ENCODE data around the gene FAM83C.
"Not testable (repeated sequence)": the region's sequence is repeated elsewhere in the genome, so short reads cannot be mapped to it uniquely, and the experiment has no call there.

Gene FAM83C

DNA sequence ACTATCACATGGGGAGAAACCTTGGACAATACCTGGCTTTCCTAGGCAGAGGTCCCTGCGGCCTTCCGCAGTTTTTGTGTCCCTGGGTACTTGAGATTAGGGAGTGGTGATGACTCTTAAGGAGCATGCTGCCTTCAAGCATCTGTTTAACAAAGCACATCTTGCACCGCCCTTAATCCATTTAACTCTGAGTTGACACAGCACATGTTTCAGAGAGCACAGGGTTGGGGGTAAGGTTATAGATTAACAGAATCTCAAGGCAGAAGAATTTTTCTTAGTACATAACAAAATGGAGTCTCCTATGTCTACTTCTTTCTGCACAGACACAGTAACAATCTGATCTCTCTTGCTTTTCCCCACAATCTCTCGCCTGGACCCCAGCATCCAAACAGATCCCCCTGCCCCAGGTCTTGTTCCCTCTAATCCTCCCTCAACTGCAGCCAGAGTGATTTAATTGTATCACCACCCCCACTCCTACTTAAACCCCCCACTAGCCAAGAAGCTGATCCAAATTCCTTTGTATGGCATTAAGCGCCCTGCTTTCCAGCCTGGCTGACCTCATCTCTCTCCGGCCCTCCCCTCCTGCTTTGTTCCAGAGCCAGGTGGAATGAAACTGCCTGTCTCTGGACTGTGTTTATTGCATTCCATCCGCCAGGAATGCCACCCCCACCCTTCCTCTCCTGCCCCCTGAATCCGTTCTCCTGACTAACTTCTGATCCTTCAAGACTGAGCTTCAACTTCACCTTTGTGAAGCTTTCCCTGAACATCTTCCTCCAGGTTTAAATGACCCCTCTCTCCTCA is 29.3 kb downstream of the FAM83C start:
- DNase-seq: not testable (repeated sequence)

DNA sequence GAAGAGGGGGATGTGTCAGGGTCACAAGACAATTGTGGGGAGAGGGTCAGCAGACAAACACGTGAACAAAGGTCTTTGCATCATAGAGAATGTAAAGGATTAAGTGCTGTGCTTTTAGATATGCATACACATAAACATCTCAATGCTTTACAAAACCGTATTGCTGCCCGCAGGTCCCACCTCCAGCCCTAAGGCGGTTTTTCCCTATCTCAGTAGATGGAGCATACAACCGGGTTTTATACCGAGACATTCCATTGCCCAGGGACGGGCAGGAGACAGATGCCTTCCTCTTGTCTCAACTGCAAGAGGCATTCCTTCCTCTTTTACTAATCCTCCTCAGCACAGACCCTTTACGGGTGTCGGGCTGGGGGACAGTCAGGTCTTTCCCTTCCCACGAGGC is 29.9 kb downstream of the FAM83C start:
- not testable (repeated sequence) for DNase-seq

DNA sequence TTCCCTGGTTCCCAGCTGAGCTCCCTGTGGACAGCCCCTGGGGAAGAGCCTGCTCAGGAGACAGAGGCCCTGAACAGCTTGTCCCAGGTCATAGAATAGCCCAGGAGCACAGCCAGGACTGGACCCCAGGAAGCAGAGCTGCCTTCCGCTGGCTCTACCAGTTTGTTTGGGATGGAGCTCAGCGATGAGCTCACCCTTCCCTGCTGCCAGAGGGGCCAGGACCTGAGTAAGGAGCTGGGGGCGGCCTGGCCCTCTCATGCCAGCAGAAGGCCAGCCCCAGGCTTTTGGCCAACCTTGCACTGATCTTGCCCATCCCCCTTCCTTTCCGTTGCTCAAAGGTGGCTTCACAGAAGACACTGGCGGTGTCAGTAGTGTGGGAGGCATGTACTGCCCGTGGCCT is 31.8 kb downstream of the FAM83C start:
- no peak for DNase-seq

DNA sequence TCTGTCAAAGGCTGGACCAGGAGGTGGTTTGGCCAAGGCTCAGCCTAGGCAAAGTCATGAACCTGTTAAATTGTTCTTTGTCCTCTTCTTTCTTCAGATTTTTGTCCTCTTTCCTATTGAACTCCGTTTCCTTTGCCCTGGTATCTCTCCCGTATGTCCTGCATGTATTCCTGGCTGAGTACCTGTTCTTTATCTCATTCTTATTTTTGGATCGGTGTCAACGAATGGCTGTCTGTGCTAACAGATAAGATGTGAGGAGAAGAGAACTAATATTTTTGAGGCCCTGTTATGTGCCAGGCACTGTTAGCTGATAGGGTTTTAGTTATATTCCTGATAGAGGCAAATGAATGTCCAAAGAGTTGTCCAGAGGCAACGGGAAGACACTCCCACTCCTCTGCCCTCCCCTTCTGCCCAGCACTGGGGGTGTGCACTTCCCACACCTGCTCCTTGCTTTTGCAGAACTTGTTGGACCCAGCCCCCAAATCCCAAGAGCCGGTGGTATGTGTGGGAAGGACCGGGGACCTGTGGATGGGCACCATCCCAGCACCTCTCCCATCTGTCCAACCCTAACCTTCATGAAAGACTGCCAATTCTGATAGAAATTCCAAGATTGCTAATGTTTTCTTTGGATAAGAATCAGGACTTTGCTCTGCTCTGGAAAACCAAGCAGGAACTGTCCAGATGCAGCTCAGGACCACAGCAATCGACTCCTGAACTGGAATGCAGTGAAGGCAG is 34.9 kb downstream of the FAM83C start:
- no peak for DNase-seq

DNA sequence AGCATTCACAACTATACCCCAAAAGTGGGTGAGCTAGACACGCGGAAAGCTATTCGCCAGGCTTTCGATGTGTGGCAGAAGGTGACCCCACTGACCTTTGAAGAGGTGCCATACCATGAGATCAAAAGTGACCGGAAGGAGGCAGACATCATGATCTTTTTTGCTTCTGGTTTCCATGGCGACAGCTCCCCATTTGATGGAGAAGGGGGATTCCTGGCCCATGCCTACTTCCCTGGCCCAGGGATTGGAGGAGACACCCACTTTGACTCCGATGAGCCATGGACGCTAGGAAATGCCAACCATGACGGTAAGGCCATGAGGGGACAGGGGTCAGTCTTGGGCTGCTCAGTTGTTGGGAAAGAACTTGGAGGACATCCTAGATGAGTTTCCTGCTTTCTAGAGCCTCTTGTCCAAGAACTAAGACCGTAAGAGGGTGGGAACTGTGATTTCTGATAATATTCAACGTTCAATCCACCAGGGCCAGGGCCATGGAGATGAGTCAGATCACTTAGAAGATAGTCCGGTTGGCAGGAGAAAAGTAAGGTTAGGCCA is 37.7 kb downstream of the FAM83C start:
- DNase-seq: no peak

DNA sequence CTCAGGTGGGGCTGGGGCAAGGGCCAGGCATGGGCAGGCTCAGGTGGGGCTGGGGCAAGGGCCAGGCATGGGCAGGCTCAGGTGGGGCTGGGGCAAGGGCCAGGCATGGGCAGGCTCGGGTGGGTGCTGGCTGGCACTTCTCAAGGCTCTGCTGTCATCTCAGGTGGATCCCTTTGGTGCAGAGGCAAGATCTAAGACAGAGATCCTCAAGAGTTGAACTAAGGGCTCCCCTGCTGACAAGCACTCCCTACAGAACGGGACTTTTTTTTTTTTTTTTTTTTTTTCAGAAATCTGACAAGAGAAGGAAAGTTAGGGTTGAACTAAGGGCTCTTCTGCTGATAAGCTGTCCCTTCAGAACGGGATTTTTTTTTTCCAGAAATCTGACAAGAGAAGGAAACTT is 39.2 kb downstream of the FAM83C start:
- no peak for DNase-seq

DNA sequence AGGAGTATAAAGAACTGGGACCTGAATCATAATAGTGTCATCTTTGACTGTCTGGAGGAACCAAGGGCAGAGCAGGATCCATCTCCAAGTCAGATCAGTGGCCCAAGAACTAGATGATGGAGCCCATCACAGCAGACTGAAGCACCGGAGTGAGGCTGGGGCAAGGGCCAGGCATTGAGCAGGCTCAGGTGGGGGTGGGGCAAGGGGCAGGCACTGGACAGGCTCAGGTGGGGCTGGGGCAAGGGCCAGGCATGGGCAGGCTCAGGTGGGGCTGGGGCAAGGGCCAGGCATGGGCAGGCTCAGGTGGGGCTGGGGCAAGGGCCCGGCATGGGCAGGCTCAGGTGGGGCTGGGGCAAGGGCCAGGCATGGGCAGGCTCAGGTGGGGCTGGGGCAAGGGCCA is 39.6 kb downstream of the FAM83C start:
- DNase-seq: not testable (repeated sequence)

DNA sequence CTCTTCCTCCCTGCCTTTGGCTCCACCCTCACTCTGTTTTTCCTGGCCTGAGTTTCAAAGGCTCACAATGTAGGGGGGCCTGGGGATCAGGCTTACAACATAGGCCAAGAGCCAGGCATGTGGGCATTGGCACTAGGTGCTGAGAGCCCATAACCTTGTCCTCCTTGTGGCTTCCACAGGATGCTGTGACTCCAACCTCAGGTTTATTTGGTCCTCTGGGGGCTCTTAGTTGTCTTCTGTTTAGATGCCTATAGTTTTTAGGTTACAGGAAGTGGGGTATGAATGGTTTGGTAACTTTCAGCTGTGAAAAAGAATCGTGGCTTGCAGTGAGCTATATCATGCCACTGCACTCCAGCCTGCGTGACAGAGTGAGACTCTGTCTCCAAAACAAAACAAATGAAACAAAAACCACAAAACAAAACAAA is 40.2 kb downstream of the FAM83C start:
- DNase-seq: no peak

DNA sequence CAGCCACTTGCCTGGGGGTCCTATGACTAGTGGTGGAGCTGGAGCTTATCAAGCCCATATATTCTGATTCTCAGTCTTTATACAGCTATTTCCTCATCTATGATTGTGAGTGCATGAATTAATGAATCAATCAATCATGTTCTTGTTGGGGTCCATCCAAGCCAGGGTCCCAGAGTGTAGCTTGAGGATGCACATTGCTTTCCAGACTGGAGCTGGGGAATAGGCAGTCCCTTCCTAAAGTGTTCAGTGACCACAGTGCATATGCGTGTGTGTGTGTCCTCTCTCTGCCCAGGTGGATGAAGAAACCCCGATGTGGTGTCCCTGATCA is 40.6 kb downstream of the FAM83C start:
- DNase-seq: no peak

DNA sequence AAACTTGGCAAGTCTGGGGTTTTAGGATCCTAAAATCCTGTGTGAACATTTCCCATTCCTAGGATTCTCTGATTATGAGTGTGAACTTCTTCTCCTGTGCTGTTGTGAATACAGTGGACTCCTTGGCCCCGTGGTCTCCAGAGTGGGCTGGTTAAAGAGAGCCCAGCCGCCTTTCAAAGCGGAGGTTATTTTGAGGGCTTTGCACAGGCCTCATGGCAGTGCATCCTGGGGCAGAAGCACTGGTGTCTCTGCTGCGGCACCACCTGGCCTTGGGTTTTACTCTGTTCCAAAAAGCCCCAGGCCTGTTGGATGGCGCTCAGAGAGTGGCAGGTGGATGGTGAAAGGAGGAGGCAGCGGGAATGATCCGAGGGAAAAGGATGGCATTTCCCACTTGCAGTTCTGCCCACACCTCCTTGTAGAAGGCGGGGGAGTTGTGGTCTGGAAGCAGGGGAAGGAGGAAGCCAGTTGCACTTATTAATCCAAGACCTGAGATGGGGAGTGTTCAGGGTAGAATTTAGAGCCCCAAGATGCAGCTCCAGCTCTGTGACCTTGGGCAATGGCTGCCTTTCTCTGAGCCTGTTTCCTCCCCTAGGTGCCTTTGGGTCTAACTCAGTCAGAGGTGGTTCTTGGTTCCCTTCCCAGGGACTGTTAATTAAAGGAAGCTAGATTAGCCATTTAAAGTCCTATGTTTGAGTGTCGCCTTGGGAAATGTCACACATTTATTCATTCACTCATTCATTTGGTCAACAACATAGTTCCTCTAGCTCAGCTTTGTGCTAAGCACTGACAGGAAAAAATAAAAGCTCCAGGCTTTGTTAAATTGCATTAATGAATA is 43.4 kb downstream of the FAM83C start:
- no peak for DNase-seq

DNA sequence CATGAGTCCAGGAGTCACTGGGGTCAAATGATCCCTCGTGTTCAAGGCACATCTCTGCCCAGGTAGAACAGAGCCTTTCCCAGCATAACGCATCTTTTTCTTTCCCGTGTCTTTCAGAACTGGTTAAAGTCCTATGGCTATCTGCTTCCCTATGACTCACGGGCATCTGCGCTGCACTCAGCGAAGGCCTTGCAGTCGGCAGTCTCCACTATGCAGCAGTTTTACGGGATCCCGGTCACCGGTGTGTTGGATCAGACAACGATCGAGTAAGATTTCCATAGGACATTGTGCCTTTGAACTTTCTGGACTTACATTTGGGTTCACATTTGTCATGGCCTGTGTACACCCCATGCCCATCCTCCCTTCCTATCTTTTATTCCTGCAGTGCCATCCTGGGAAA is 45.5 kb downstream of the FAM83C start:
- no peak for DNase-seq

DNA sequence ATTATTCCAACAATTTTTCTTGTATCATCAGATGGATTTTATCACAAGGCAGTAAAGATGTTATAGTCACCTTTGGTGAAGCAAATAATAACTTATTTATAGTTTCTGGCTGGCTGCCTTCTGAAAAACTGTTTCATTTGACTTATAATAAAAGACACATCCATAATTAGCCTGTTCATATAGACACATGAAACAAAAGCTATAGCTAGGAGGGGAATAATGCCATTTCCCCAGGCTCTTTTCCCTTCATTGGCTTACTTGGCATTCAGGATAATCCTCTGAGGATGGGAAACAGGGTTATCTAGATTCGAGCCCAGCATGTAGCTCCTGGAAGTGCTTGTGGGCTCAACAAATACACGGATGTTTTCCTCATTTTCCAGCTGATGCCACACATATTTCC is 48.2 kb downstream of the FAM83C start:
- no peak for DNase-seq

DNA sequence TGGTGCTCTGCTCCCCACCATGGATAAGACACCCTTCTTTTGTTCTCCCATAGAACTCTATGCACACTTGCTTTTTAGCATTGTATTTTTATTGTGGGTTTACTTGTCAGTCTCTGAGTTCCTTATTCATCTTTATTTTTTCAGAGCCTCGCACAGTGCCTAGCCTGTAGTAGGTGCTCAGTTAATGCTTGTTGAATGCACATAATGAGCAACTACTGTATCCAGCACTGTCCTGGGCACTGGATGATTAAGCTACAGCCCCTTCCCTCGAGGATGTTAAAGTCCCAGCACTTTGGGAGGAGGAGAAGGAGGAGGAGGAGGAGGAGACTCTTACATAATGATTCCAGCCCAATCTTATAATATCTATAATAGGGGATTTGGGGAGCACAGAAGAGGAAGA is 48.9 kb downstream of the FAM83C start:
- DNase-seq: no peak

DNA sequence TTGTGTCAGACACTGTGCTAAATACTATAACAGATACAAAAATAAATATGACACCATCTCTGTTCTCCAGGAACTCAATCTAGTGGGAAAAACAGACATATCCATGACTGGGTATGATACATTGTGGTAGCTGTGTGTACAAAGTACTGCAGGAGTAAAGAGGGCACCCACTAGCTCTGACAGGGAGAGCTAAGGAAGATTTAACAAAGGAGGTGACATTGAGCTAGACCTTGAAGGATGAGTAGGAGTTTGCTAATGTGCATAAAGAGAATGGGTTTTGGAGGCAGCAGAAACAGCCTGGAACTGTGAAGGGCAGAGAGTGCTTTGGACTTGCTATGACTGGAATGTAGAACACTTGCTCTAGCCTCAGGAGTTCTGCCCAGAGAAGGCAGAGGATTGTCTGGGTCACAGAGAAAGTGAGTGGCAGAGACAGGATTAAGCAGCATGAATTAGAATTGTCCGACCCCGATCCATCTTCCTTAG is 51.4 kb downstream of the FAM83C start:
- DNase-seq: no peak

DNA sequence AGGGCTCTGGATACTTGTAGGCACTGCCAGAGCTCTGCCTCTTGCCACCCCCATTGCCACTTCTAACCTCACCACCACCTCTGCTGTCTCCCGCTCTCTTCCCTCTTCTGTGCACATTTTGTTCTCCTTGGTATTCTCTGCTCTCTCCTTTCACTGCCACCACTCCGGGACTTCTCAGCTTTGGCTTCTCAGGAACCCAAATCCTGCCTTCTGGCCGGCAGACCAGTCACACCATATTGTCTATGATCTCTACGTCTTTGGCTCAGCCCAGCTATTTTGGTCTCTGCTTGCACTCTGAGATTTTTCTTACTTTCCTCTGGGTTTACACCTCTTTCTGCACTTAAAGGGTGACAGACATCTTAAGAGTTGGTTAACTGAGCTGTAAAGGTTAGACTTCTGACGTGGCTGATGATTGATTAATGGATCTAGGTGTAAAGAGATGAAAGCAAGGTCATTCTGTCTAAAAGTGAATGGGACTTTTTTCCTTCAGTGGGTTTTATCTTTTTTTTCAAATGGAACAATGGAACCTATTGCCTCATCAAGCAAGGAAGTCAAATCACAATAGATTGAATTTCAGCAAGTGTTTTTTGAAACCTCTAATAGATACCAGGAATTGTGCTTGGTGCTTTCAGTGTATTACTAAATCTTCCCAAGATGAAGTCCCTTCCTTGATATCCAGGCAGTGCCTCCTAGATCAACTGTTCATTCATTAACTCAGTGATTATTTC is 52.0 kb downstream of the FAM83C start:
- no peak for DNase-seq

DNA sequence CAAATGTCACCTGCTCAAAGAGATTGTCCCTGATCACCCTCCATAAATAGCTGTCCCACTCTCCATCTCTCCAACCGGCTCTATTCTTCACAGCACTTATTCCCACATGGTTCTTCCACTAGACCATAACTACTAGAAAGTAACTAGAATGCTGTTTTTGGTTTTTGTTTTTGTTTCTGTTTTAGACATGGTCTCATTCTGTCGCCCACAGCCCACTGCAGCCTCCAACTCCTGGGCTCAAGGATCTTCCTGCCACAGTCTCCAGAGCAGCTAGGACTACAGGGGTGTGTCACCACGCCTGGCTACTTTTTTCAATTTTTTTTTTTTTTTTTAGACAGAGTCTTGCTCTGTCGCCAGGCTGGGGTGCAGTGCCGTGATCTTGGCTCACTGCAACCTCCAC is 53.5 kb downstream of the FAM83C start:
- no peak for DNase-seq

DNA sequence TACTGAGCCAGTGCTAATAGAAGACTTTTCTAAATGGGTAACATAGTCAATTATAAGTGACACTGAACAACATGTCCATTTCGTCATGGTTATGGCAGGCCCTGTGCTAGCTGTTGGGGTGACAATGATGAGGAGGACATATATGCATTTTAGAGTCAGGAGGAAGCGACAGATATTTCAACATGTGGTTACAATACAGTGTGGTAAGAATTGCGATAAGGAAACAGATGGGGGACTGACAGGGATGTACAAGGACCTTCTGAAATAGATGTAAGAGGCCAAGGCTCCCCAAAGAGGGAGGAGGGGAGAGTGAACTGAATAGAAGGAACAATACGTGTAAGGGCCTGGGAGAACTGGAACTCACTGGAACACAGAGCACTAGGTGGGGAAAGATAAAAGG is 54.1 kb downstream of the FAM83C start:
- DNase-seq: no peak

DNA sequence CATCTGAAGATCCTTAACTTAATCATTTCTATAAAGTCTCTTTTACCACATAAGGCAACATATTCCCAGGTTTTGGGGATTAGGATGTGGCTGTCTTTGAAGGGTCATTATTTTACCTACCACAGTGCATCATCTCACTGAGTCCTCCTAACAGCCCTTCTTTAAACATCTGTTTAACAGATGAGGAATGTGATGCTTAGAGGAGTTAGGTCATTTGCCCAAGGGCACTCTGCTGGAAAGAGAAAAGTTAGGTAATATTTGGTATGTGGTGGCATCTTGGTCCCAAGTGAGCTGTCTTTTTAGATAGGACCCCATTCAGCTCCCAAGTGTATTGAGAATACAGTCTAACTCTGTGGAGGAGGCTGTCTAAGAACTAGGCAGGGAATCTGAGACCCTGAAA is 54.7 kb downstream of the FAM83C start:
- DNase-seq: no peak

DNA sequence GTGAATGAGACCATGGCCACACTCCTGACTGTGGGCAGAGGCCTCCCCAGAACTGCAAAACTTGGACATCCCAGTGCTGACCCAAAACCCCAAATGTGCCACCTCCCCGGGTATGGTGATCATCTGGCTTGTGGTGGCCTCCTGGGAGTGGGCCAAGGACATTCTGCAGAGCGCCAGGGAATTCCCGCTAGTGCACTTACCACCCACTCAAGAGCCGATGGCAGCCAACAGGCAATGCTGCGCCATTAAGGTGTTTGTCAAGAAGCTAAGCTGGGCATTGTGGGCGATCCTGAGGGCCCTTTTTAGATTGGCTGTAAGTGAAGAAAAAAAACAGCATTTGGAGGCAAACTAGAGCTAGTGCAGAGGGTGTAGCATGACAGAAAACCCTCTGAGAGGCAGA is 56.3 kb downstream of the FAM83C start:
- peak; percentile 79 for DNase-seq

Measured in NCI-H2029 treated with DMSO at 0.1 percent for 48 hours (cell line).